HEK293 (cell line): ENCODE data around the gene TRAPPC4.

ENCODE experiments used
- CTCF ChIA-PET: fragments of 350-600 bp; formaldehyde crosslinking; extraction: SDS; loops from one replicate; lab custom pipeline; 2021; ENCODE audit warnings: antibody characterized with exemption; lab: Yijun Ruan, JAX
- POLR2A ChIA-PET: fragments of 300-600 bp; formaldehyde crosslinking; extraction: SDS; loops from one replicate; lab custom pipeline; 2020; ENCODE audit warnings: antibody characterized with exemption, inconsistent platforms; lab: Yijun Ruan, JAX
- H3K27ac ChIP-seq: fragments of 200-500 bp; sonication (Bioruptor generic); 2 replicates; pipeline ENCODE4 v1.5.1; 2014; ENCODE audit warnings: low read depth, low read length, control low read depth, inconsistent platforms; ENCODE audit errors: extremely low read depth
- H3K36me3 ChIP-seq, 2 experiments: fragments of 200-500 bp in 1 of 2; sonication (Bioruptor generic) in 1 of 2; 1 replicate in 1 of 2; 2 replicates in 1 of 2; pipeline ENCODE4 v1.5.1; 2014 to 2017; ENCODE audit warnings: inconsistent platforms in 2 of 2, low read length in 2 of 2; ENCODE audit not compliant: control insufficient read depth in 2 of 2, insufficient read depth in 1 of 2
- H3K4me1 ChIP-seq: fragments of 200-500 bp; sonication (Bioruptor generic); 2 replicates; pipeline ENCODE4 v1.5.1; 2014; ENCODE audit warnings: mild to moderate bottlenecking, low read length, inconsistent platforms; ENCODE audit not compliant: control insufficient read depth, insufficient read depth
- H3K4me3 ChIP-seq: 2 replicates; pipeline ENCODE4 v1.5.1; 2011; ENCODE audit warnings: low read depth, mild to moderate bottlenecking, control low read depth, low read length, moderate library complexity
- H3K9me3 ChIP-seq: fragments of 200-500 bp; sonication (Bioruptor generic); 2 replicates; pipeline ENCODE4 v1.5.1; 2014; ENCODE audit warnings: low read depth, low read length, inconsistent platforms; ENCODE audit not compliant: control insufficient read depth, insufficient read depth
- BCL6B ChIP-seq: fragments of 450-650 bp; formaldehyde crosslinking; IDR thresholded peaks from 2 replicates; pipeline ENCODE4 v1.5.1; 2017; ENCODE audit warnings: missing biosample characterization, missing genetic modification characterization
- GLIS1 ChIP-seq: fragments of 450-650 bp; formaldehyde crosslinking; IDR thresholded peaks from 2 replicates; pipeline ENCODE4 v1.5.1; 2016; ENCODE audit warnings: missing biosample characterization, missing genetic modification characterization
- IKZF3 ChIP-seq: fragments of 450-650 bp; IDR thresholded peaks from 2 replicates; pipeline ENCODE4 v1.5.0; 2018; ENCODE audit warnings: missing biosample characterization, mild to moderate bottlenecking, missing genetic modification characterization, moderate library complexity
- KLF16 ChIP-seq: fragments of 450-650 bp; formaldehyde crosslinking; IDR thresholded peaks from 2 replicates; pipeline ENCODE4 v1.5.1; 2017; ENCODE audit warnings: missing biosample characterization, missing genetic modification characterization
- PATZ1 ChIP-seq: fragments of 450-650 bp; formaldehyde crosslinking; IDR thresholded peaks from 2 replicates; pipeline ENCODE4 v1.5.1; 2016; ENCODE audit warnings: missing biosample characterization, missing genetic modification characterization
- PRDM2 ChIP-seq: fragments of 450-650 bp; formaldehyde crosslinking; IDR thresholded peaks from 2 replicates; pipeline ENCODE4 v1.5.1; 2016; ENCODE audit warnings: missing biosample characterization, missing genetic modification characterization, borderline replicate concordance
- REPIN1 ChIP-seq: fragments of 450-650 bp; formaldehyde crosslinking; IDR thresholded peaks from 2 replicates; pipeline ENCODE4 v1.5.1; 2017; ENCODE audit warnings: missing biosample characterization, missing genetic modification characterization, low read depth
- REST ChIP-seq: fragments of 450-650 bp; formaldehyde crosslinking; IDR thresholded peaks from 2 replicates; pipeline ENCODE4 v1.5.1; 2016; ENCODE audit warnings: missing biosample characterization, missing genetic modification characterization
- SCRT2 ChIP-seq: fragments of 450-650 bp; formaldehyde crosslinking; IDR thresholded peaks from 2 replicates; pipeline ENCODE4 v1.5.1; 2016; ENCODE audit warnings: missing biosample characterization, missing genetic modification characterization
- SP7 ChIP-seq: fragments of 450-650 bp; formaldehyde crosslinking; IDR thresholded peaks from 2 replicates; pipeline ENCODE4 v1.5.1; 2016; ENCODE audit warnings: missing biosample characterization, missing genetic modification characterization
- ZBTB17 ChIP-seq: fragments of 450-650 bp; formaldehyde crosslinking; IDR thresholded peaks from 2 replicates; pipeline ENCODE4 v1.5.1; 2016; ENCODE audit warnings: missing biosample characterization, missing genetic modification characterization
- ZBTB20 ChIP-seq: fragments of 450-650 bp; formaldehyde crosslinking; IDR thresholded peaks from 2 replicates; pipeline ENCODE4 v1.5.1; 2016; ENCODE audit warnings: missing biosample characterization, missing genetic modification characterization
- ZBTB7A ChIP-seq: fragments of 450-650 bp; formaldehyde crosslinking; IDR thresholded peaks from 2 replicates; pipeline ENCODE4 v1.5.1; 2016; ENCODE audit warnings: low read depth, missing biosample characterization, missing genetic modification characterization
- ZFP69B ChIP-seq: fragments of 450-650 bp; formaldehyde crosslinking; IDR thresholded peaks from 2 replicates; pipeline ENCODE4 v1.5.1; 2016; ENCODE audit warnings: missing biosample characterization, missing genetic modification characterization
- ZNF121 ChIP-seq: fragments of 450-650 bp; formaldehyde crosslinking; IDR thresholded peaks from 2 replicates; pipeline ENCODE4 v1.5.1; 2016; ENCODE audit warnings: missing biosample characterization, missing genetic modification characterization
- ZNF18 ChIP-seq: fragments of 450-650 bp; formaldehyde crosslinking; IDR thresholded peaks from 2 replicates; pipeline ENCODE4 v1.5.1; 2016; ENCODE audit warnings: missing biosample characterization, missing genetic modification characterization
- ZNF580 ChIP-seq: fragments of 450-650 bp; formaldehyde crosslinking; IDR thresholded peaks from 2 replicates; pipeline ENCODE4 v1.5.1; 2016; ENCODE audit warnings: missing biosample characterization, missing genetic modification characterization
- ZNF837 ChIP-seq: fragments of 450-650 bp; formaldehyde crosslinking; IDR thresholded peaks from 2 replicates; pipeline ENCODE4 v1.5.1; 2016; ENCODE audit warnings: missing biosample characterization, missing genetic modification characterization
- ZSCAN18 ChIP-seq: fragments of 450-650 bp; formaldehyde crosslinking; IDR thresholded peaks from 2 replicates; pipeline ENCODE4 v1.5.1; 2016; ENCODE audit warnings: missing biosample characterization, missing genetic modification characterization
- ZSCAN4 ChIP-seq: fragments of 450-650 bp; formaldehyde crosslinking; IDR thresholded peaks from 2 replicates; pipeline ENCODE4 v1.5.1; 2017; ENCODE audit warnings: missing biosample characterization, missing genetic modification characterization

TRAPPC4 gene

GRCh38 chr11:119030029-119030328, 11.4 kb downstream of the TRAPPC4 start:
- peak overlapping the region; percentile 82 for H3K4me3 ChIP-seq
- H3K4me1 ChIP-seq: no peaks in the 10 kb centered on the region
- H3K9me3 ChIP-seq: no peaks in the 10 kb centered on the region
- POLR2A ChIA-PET: interaction anchor here (0.6 to 2.4 kb wide), 8 partner anchors 9 to 291 kb away, joined by 3 to 10 read pairs (median 4); partner anchors contain the start of genes CENATAC, RPS25 and TRAPPC4
- CTCF ChIA-PET: interaction anchor here (0.6 to 2.1 kb wide), 8 partner anchors 11 to 102 kb away, joined by 3 to 8 read pairs (median 4); partner anchors contain the start of genes HMBS, RPS25, TRAPPC4 and VPS11
- peak overlapping the region; percentile 83; the same call in 1 of the 2 replicates for H3K27ac ChIP-seq
- peaks cover 0 to 42% of the 10 kb centered on the region in 2 experiments; a peak in 1 of 3 replicates for H3K36me3 ChIP-seq
- TF ChIP-seq GLIS1 (no peak), BCL6B (no peak), ZBTB7A (tag by site-specific recombination) (no peak), ZBTB20 (tag by site-specific recombination) (no peak), ZSCAN4 (no peak), ZNF121 (tag by site-specific recombination) (no peak), SP7 (no peak), REPIN1 (tag by site-specific recombination) (no peak), ZBTB17 (tag by site-specific recombination) (no peak), ZNF580 (no peak), ZSCAN18 (tag by site-specific recombination) (no peak), ZNF18 (tag by site-specific recombination) (no peak), ZNF837 (tag by site-specific recombination) (no peak), ZFP69B (tag by site-specific recombination) (0 out of 2 replicates have a peak, but pooled peaks have one; percentile 9), SCRT2 (tag by site-specific recombination) (peak; percentile 64; the same call in 1 of the 2 replicates), KLF16 (tag by site-specific recombination) (no peak), REST (no peak), PRDM2 (tag by site-specific recombination) (no peak), PATZ1 (tag by site-specific recombination) (no peak), IKZF3 (tag by site-specific recombination) (no peak)
